GM12875 (cell line): ENCODE results near the gene HSFX3.
"Not testable (repeated sequence)": the region's sequence is repeated elsewhere in the genome, so short reads cannot be mapped to it uniquely, and the experiment has no call there.

Source experiments
- H3K4me3 ChIP-seq: one replicate; pipeline ENCODE4 v1.5.1; 2011; ENCODE audit warnings: low read depth, low read length, control low read depth
- TF ChIP-seq, protein P1 (sequence below): IDR thresholded peaks from 2 replicates; pipeline ENCODE4 v1.5.1; 2011; ENCODE audit warnings: low read depth, mild to moderate bottlenecking, control low read depth, inconsistent platforms, low read length, moderate library complexity, borderline replicate concordance; ENCODE audit not compliant: insufficient read depth

HSFX3 gene

DNA sequence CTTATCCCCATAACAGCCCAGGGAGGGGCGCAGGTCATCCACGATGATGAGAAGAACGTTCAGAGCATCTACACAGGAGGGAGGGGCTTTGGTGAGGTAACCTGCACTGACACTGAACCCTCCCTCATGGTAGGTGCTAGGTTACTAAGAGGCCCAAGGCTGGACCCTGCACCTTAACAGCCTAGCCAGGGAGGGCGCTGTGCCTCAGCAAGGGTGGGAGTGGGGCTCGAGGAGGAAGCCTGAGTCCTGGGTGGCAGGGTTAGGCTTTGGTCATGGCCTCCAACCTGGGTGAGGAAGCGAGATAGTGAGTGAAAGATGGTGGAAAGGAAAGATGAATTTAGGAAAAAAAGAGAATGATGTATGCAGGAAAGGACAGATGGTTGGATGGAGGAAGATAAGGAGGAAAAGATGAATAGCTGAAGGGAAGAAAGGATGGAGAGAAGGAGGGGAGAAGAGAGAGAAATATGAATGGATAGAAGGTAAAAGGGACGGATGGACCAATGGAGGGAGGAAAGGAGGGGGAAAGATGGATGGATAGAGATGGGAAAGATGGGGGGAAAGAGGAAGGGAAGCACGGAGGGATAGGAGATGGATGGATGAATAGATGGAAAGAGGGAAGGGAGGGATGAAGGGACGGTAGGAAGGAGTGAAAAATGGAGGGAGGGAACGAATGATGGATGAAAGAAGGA, 45.4 kb downstream of the HSFX3 start:
- H3K4me3 ChIP-seq, result peak overlapping the region; percentile 77
- TF ChIP-seq, protein P1, sequence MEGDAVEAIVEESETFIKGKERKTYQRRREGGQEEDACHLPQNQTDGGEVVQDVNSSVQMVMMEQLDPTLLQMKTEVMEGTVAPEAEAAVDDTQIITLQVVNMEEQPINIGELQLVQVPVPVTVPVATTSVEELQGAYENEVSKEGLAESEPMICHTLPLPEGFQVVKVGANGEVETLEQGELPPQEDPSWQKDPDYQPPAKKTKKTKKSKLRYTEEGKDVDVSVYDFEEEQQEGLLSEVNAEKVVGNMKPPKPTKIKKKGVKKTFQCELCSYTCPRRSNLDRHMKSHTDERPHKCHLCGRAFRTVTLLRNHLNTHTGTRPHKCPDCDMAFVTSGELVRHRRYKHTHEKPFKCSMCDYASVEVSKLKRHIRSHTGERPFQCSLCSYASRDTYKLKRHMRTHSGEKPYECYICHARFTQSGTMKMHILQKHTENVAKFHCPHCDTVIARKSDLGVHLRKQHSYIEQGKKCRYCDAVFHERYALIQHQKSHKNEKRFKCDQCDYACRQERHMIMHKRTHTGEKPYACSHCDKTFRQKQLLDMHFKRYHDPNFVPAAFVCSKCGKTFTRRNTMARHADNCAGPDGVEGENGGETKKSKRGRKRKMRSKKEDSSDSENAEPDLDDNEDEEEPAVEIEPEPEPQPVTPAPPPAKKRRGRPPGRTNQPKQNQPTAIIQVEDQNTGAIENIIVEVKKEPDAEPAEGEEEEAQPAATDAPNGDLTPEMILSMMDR, result peak; percentile 64; the same call in 1 of the 2 replicates

DNA sequence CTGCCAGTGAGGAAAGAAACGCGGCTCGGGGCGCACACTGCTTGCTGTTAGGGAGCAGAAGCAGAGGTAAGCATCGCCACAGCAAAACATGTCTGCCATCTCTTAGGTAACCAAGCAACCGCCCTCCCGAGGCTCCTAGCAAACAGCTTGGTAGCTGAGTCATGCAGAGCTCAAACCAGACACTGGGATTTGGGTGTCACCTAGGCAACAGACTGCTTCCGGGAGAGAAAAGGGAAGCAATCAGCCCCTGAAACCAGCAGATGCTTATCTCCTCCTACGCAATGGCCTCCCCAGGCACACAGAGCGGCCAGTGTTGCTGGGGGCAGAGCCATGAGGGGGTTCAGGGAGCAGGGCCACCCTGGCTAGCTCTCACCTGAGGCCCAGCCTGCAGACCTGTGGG, 46.3 kb downstream of the HSFX3 start:
- not testable (repeated sequence) for H3K4me3 ChIP-seq

DNA sequence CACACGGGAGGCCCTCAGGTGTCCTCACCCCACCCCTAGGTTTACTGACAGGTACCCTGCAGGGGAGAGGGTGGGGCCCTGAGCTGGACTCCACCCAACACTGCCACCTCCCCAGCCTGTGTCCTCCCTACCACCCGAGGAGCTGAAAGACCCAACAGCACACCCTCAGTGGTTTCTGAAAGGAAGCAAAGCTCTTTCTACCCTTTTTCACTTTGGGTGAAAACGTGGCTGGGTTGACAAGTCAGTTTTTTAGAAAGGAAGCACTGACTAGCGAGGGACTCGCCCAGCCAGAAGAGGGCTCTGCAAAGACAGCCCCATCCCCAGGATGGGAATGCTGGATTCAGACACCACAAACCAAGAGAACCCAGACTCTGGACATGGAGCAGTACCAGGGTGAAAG, 46.8 kb downstream of the HSFX3 start:
- H3K4me3 ChIP-seq, result not testable (repeated sequence)

GRCh38 chrX:149499766-149500165, 50.0 kb downstream of the HSFX3 start:
- TF ChIP-seq, protein P1, result no peak
- H3K4me3 ChIP-seq, result no peak overlapping the region

- TF ChIP-seq, protein P1, result no peak
- no peak overlapping the region for H3K4me3 ChIP-seq
Measured at GRCh38 chrX:149498767-149499166, 51.0 kb downstream of the HSFX3 start.
